Measurements from ENCODE around the gene ACVR1C. TPM values are rescaled to one million over a fixed set of nuclear protein-coding genes. Genes with fewer than 3 reads are reported as not detected.

Gene ACVR1C
- total and polyA plus RNA-seq, 2 of the 4 experiments (the other 2 are of a cell fraction): 0.07 to 0.18 TPM

DNA sequence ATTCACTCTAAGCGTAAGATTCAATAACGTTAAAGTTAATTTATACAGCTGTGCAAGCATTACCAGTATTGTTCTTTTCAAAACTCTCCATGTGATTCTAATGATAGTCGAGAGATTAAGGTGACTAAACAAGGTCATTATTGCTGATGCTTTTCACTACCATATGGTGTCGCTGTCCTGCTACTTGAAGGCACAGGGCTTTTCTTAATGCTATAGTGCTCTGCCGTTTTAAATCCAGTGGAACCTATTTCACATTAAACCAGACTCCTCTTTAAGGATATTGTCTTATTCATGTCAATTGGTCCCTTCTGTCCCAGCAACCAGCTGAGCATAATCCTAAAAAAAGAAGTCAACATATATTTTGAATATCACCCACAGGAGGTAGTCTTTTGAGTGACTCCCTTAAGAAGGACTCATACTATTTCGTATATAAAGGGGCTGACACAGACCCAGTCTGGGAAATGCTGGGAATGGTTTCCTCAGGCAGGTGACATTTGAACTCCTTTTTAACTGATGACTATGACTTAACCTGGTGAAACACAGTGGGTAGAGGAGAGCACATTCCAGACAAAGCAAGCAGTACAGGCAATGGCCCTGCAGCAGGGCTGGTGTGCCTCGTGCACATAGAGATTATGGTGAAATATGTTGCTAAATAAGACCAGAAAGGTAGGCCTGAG, 130.9 kb downstream of the ACVR1C start (continued):
- no peak for TF ChIP-seq POLR2A (IDR thresholded peaks at IDR 0.05; ENCODE audit: low read depth, low read length)

DNA sequence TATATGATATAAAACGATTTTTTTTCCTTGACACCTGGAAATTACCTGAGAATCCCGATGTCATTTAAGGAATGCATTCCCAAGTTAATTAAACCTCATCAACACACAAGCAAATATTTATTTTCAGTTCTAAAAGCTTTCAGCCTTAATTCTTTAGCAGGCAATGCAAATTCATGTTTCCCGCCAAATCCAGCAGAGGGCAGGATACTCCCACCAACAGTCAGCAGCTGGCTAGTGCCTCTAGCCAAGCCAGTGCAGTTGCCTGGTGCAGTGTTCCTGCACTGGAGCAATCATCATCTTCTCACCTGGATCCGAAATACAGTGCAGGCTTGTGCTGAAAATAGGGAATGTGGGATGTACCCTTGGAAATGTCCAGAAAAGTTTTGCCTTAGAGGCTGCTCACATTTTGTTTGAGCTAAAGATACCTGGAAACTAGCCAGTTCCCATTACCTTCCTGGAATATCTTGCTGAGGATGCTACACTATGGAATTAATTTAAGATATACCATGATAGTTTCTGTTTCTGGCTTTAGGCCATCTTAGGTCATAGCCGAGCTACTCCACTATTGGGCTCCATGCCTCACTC, 136.4 kb downstream of the ACVR1C start:
- 17% methylated on average over 1 of the region's 5 CpGs; no CpG with 5 or more reads in 1 of the 2 experiments for WGBS, 2 experiments (ENCODE audit: extremely low coverage in 2 of 2, insufficient read length in 1 of 2)
- peak; percentile 93 for ATAC-seq (ENCODE audit: low read depth)

More for the DNA sequence above, 136.4 kb downstream of the ACVR1C start:
- Histone ChIP-seq H2BK5ac (ENCODE audit: low read depth, low read length, poor library complexity, severe bottlenecking) (no peak overlapping the region), H3K4me2 (ENCODE audit: low read depth, low read length) (no peak overlapping the region), H4K8ac (ENCODE audit: low read depth in 2 of 2, low read length in 2 of 2) (no peak overlapping the region), H3K27me3 (ENCODE audit: control insufficient read depth, insufficient read depth, low read length) (peaks cover 2% of the 10 kb centered on the region), H2AFZ (replicated peaks; ENCODE audit: low read length, poor library complexity) (no peak overlapping the region), H2BK20ac (ENCODE audit: low read depth, low read length) (no peak overlapping the region), H3K9me3 (ENCODE audit: control insufficient read depth, insufficient read depth, low read length) (no peaks in the 10 kb centered on the region), H3K27ac (ENCODE audit: insufficient read depth, low read length) (no peak overlapping the region), H2BK120ac (ENCODE audit: low read depth, low read length) (no peak overlapping the region), H3K56ac (ENCODE audit: extremely low read depth, insufficient read depth, low read length) (no peak overlapping the region), H3K4me3 (ENCODE audit: insufficient read depth, low read depth, low read length) (no peak overlapping the region), H3K79me1 (ENCODE audit: low read depth in 1 of 2, low read length in 2 of 2) (no peaks in the 10 kb centered on the region), H2BK15ac (ENCODE audit: low read depth, low read length) (no peak overlapping the region), H3K4ac (ENCODE audit: low read depth, low read length) (no peak overlapping the region), H3K23ac (ENCODE audit: low read depth, low read length) (no peak overlapping the region), H4K91ac (ENCODE audit: insufficient read depth, low read depth, low read length) (no peak overlapping the region), H3K9me1 (ENCODE audit: insufficient read depth, low read length) (no peaks in the 10 kb centered on the region), H3K18ac (ENCODE audit: low read depth, low read length) (no peak overlapping the region), H3K14ac (replicated peaks; ENCODE audit: low read depth, low read length) (no peak overlapping the region), H3K4me1 (ENCODE audit: control insufficient read depth, insufficient read depth, low read length) (no peaks in the 10 kb centered on the region), H3K36me3 (ENCODE audit: control insufficient read depth, insufficient read depth, low read length) (no peaks in the 10 kb centered on the region), H4K5ac (ENCODE audit: low read depth, low read length) (no peak overlapping the region), H2AK5ac (ENCODE audit: low read depth, low read length) (no peak overlapping the region), H4K20me1 (ENCODE audit: insufficient read depth, low read length) (no peaks in the 10 kb centered on the region), H2AK9ac (replicated peaks; ENCODE audit: low read depth, low read length, poor library complexity) (no peak overlapping the region), H3K9ac (ENCODE audit: low read depth, low read length) (no peak overlapping the region)
- no TSS peak for BruUV-seq (replicated peaks)
- in situ Hi-C loops (cut with MboI; ENCODE audit: low sequenced_read_pairs): loop anchor here (10.0 to 25.0 kb wide), 2 partner anchors 270 to 513 kb away; no protein-coding TSS in a partner anchor
- CTCF ChIA-PET: interaction anchor here (0.6 to 1.5 kb wide), 6 partner anchors 13 to 512 kb away, joined by 3 to 5 read pairs (median 4); no protein-coding TSS in a partner anchor
- dilution Hi-C loops (cut with HindIII; ENCODE audit: low sequenced_read_pairs, unreplicated experiment): no loop called here
- TF ChIP-seq RAD21 (IDR thresholded peaks at IDR 0.05; ENCODE audit: low read length): peak; percentile 69
- TF ChIP-seq RFX5 (IDR thresholded peaks at IDR 0.05; ENCODE audit: low read depth, low read length): no peak
- no peak for TF ChIP-seq CEBPB (IDR thresholded peaks at IDR 0.05; ENCODE audit: low read depth, low read length)
- TF ChIP-seq, protein P1, sequence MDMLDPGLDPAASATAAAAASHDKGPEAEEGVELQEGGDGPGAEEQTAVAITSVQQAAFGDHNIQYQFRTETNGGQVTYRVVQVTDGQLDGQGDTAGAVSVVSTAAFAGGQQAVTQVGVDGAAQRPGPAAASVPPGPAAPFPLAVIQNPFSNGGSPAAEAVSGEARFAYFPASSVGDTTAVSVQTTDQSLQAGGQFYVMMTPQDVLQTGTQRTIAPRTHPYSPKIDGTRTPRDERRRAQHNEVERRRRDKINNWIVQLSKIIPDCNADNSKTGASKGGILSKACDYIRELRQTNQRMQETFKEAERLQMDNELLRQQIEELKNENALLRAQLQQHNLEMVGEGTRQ (IDR thresholded peaks at IDR 0.05; ENCODE audit: low read depth, low read length): no peak
- TF ChIP-seq CTCF (conservative IDR thresholded peaks at IDR 0.05; ENCODE audit: low read depth, low read length): peak; percentile 69
- no peak for TF ChIP-seq RCOR1 (IDR thresholded peaks at IDR 0.05; ENCODE audit: insufficient replicate concordance, low read length)
- no peak for TF ChIP-seq BHLHE40 (IDR thresholded peaks at IDR 0.05; ENCODE audit: low read depth, low read length)
- no peak for TF ChIP-seq FOS (IDR thresholded peaks at IDR 0.05; ENCODE audit: low read depth, low read length)
- TF ChIP-seq POLR2A (IDR thresholded peaks at IDR 0.05; ENCODE audit: low read depth, low read length): no peak
- TF ChIP-seq SMC3 (IDR thresholded peaks at IDR 0.05; ENCODE audit: low read depth, low read length): peak; percentile 55
- TF ChIP-seq MAFK (IDR thresholded peaks at IDR 0.05; ENCODE audit: low read depth, low read length): no peak
- no peak for TF ChIP-seq MXI1 (IDR thresholded peaks at IDR 0.05; ENCODE audit: borderline replicate concordance, low read depth, low read length)
- peak; percentile 59 for DNase-seq
- POLR2A ChIA-PET (ENCODE audit: unreplicated experiment): no interaction called here
- intact Hi-C loops (cut with micrococcal nuclease): loop anchor here (1.0 to 10.0 kb wide), 3 partner anchors 403 to 1263 kb away; no protein-coding TSS in a partner anchor

Measured in IMR-90 (cell line).